Stimulated activated CD8-positive, alpha-beta memory T cell treated with anti-CD3 and anti-CD28 coated beads, Interleukin-15, amount 100 ng/mL, for 24 hours (primary cell): ENCODE measurements around the gene AGBL3.
"Not testable (repeated sequence)": the region's sequence is repeated elsewhere in the genome, so short reads cannot be mapped to it uniquely, and the experiment has no call there.

ENCODE experiments used
- DNase-seq: peaks from one replicate; pipeline ENCODE4 v3.0.0-alpha.2; 2020; ENCODE audit warnings: low read depth

Gene AGBL3

GRCh38 chr7:135168489-135169140, 182.3 kb downstream of the AGBL3 start:
- no peak for DNase-seq

- no peak for DNase-seq
Measured at GRCh38 chr7:135169141-135169963, 183.0 kb downstream of the AGBL3 start.

GRCh38 chr7:135169964-135170273, 183.6 kb downstream of the AGBL3 start:
- no peak for DNase-seq

- DNase-seq, result peak; percentile 82
Measured at GRCh38 chr7:135170274-135170997, 184.1 kb downstream of the AGBL3 start, which contains the start of gene CYREN. Gene CYREN, minus strand, starts transcription at chr7:135170707. Its CDS starts 1,785 bp downstream, at chr7:135168922.

- DNase-seq, result not testable (repeated sequence)
Measured at GRCh38 chr7:135170998-135171481, 184.7 kb downstream of the AGBL3 start.

- not testable (repeated sequence) for DNase-seq
Measured at GRCh38 chr7:135171581-135172291, 185.4 kb downstream of the AGBL3 start.

- not testable (repeated sequence) for DNase-seq
Measured at GRCh38 chr7:135173916-135174315, 187.6 kb downstream of the AGBL3 start.

GRCh38 chr7:135174941-135175340, 188.6 kb downstream of the AGBL3 start:
- DNase-seq, result no peak

GRCh38 chr7:135175931-135176330, 189.6 kb downstream of the AGBL3 start:
- DNase-seq, result no peak

- no peak for DNase-seq
Measured at GRCh38 chr7:135177028-135177696, 190.9 kb downstream of the AGBL3 start.

- no peak for DNase-seq
Measured at GRCh38 chr7:135178364-135178763, 192.1 kb downstream of the AGBL3 start.

- no peak for DNase-seq
Measured at GRCh38 chr7:135179321-135179925, 193.1 kb downstream of the AGBL3 start.

GRCh38 chr7:135180122-135180521, 193.8 kb downstream of the AGBL3 start:
- no peak for DNase-seq

GRCh38 chr7:135181261-135181928, 195.1 kb downstream of the AGBL3 start:
- DNase-seq, result no peak

GRCh38 chr7:135181929-135182678, 195.8 kb downstream of the AGBL3 start:
- no peak for DNase-seq

GRCh38 chr7:135183478-135183877, 197.2 kb downstream of the AGBL3 start:
- no peak for DNase-seq

- DNase-seq, result no peak
Measured at GRCh38 chr7:135184254-135184841, 198.0 kb downstream of the AGBL3 start.
